Astrocyte (in vitro differentiated cells and primary cell): ENCODE data around the gene NPAS3. TPM values are rescaled to one million over a fixed set of nuclear protein-coding genes. Genes with fewer than 3 reads are reported as not detected.

Source experiments
- DNase-seq: peaks from one replicate; pipeline ENCODE4 v3.0.0-alpha.2; 2010; ENCODE audit warnings: low read depth
- FAIRE-seq: peaks from 2 replicates; lab custom pipeline; 2011; peaks lifted over from hg19 to GRCh38; lab: Jason Lieb, UNC
- H2AFZ ChIP-seq: 2 replicates; pipeline ENCODE4 v1.6.0; 2012; ENCODE audit warnings: low read depth, low read length, inconsistent platforms
- H3K27ac ChIP-seq: 2 replicates; pipeline ENCODE4 v1.5.1; 2011; ENCODE audit warnings: low read depth, low read length, inconsistent platforms
- H3K27me3 ChIP-seq: 2 replicates; pipeline ENCODE4 v1.6.0; 2011; ENCODE audit warnings: low read length, inconsistent platforms; ENCODE audit not compliant: insufficient read depth
- H3K36me3 ChIP-seq: 2 replicates; pipeline ENCODE4 v1.5.1; 2011; ENCODE audit warnings: low read length, inconsistent platforms; ENCODE audit not compliant: insufficient read depth
- H3K4me1 ChIP-seq: 2 replicates; pipeline ENCODE4 v1.5.1; 2011; ENCODE audit warnings: low read length, inconsistent platforms; ENCODE audit not compliant: insufficient read depth
- H3K4me2 ChIP-seq: 2 replicates; pipeline ENCODE4 v1.6.0; 2012; ENCODE audit warnings: low read length, inconsistent platforms
- H3K4me3 ChIP-seq: 2 replicates; pipeline ENCODE4 v1.5.1; 2011; ENCODE audit warnings: low read depth, mild to moderate bottlenecking, low read length, inconsistent platforms; ENCODE audit not compliant: insufficient read depth
- H3K79me2 ChIP-seq: 2 replicates; pipeline ENCODE4 v1.6.0; 2012; ENCODE audit warnings: mild to moderate bottlenecking, low read length, inconsistent platforms; ENCODE audit not compliant: insufficient read depth
- H3K9ac ChIP-seq: 2 replicates; pipeline ENCODE4 v1.6.0; 2012; ENCODE audit warnings: mild to moderate bottlenecking, low read length, inconsistent platforms
- H3K9me3 ChIP-seq: 2 replicates; pipeline ENCODE4 v1.5.1; 2012; ENCODE audit warnings: low read depth, mild to moderate bottlenecking, low read length, inconsistent platforms; ENCODE audit not compliant: insufficient read depth
- H4K20me1 ChIP-seq: 2 replicates; pipeline ENCODE4 v1.6.0; 2012; ENCODE audit warnings: low read length, inconsistent platforms; ENCODE audit not compliant: insufficient read depth
- H3K27ac Mint-ChIP-seq: one replicate; pipeline ENCODE4 v1.8.0; 2021; ENCODE audit warnings: mild to moderate bottlenecking, mixed read lengths; ENCODE audit not compliant: unreplicated experiment
- H3K27me3 Mint-ChIP-seq: one replicate; pipeline ENCODE4 v1.8.0; 2021; ENCODE audit warnings: low read depth, mixed read lengths; ENCODE audit not compliant: unreplicated experiment
- H3K36me3 Mint-ChIP-seq: one replicate; pipeline ENCODE4 v1.8.0; 2021; ENCODE audit warnings: low read depth, mixed read lengths; ENCODE audit not compliant: unreplicated experiment
- H3K4me1 Mint-ChIP-seq: one replicate; pipeline ENCODE4 v1.8.0; 2021; ENCODE audit warnings: low read depth, mixed read lengths; ENCODE audit not compliant: unreplicated experiment
- H3K4me3 Mint-ChIP-seq: one replicate; pipeline ENCODE4 v1.8.0; 2021; ENCODE audit warnings: mild to moderate bottlenecking, moderate library complexity, mixed read lengths; ENCODE audit not compliant: unreplicated experiment
- H3K9me3 Mint-ChIP-seq: one replicate; pipeline ENCODE4 v1.8.0; 2021; ENCODE audit warnings: mild to moderate bottlenecking, mixed read lengths; ENCODE audit not compliant: unreplicated experiment
- CTCF ChIP-seq: IDR thresholded peaks from 2 replicates; pipeline ENCODE4 v1.5.1; 2011; ENCODE audit warnings: low read depth, mild to moderate bottlenecking, inconsistent platforms, low read length, moderate library complexity; ENCODE audit not compliant: insufficient read depth
- EZH2 ChIP-seq: IDR thresholded peaks from 2 replicates; pipeline ENCODE4 v1.6.1; 2012; ENCODE audit warnings: mild to moderate bottlenecking, low read length, inconsistent platforms; ENCODE audit not compliant: insufficient read depth
- total RNA-seq: library from RNA; stranded (reverse); gene quantifications from 2 replicates; pipeline ENCODE4 v1.2.1, GENCODE V29; 2021

Gene NPAS3
- total RNA-seq, 1 donor from 2014 or later: 2.6 TPM

DNA sequence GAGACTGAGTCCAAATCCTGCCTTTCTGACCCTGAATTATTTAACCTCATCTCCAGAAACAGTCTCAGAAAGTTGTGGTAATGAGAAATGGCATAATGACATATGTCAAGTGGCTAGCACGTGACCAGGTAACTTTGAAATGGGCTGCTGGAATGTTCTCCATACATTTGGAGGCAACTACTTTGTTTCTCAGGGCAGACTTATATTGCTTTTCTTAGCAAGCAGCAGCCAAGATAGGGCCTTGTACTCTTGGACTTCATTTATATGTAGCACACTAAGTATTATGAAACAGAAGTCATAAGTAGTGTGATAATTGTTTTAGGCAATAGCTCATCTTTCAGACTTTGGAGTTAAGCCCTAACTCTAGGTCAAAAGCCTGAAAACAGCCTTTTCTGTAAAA, 494.7 kb downstream of the NPAS3 start:
- Histone ChIP-seq H3K27me3 (no peaks in the 10 kb centered on the region), H3K9me3 (no peaks in the 10 kb centered on the region), H4K20me1 (no peaks in the 10 kb centered on the region), H3K9ac (no peak overlapping the region), H3K4me2 (no peak overlapping the region), H3K79me2 (no peaks in the 10 kb centered on the region), H3K36me3 (no peaks in the 10 kb centered on the region), H3K4me3 (no peak overlapping the region), H3K27ac (no peak overlapping the region), H3K4me1 (peaks cover 9% of the 10 kb centered on the region), H2AFZ (no peak overlapping the region)
- DNase-seq: no peak
- Mint-ChIP-seq H3K4me1 (peaks cover 9% of the 10 kb centered on the region), H3K27ac (no peak overlapping the region), H3K4me3 (no peak overlapping the region), H3K36me3 (no peaks in the 10 kb centered on the region), H3K9me3 (no peaks in the 10 kb centered on the region), H3K27me3 (no peaks in the 10 kb centered on the region)
- FAIRE-seq: no peak
- TF ChIP-seq EZH2: no peak
- TF ChIP-seq CTCF: no peak

DNA sequence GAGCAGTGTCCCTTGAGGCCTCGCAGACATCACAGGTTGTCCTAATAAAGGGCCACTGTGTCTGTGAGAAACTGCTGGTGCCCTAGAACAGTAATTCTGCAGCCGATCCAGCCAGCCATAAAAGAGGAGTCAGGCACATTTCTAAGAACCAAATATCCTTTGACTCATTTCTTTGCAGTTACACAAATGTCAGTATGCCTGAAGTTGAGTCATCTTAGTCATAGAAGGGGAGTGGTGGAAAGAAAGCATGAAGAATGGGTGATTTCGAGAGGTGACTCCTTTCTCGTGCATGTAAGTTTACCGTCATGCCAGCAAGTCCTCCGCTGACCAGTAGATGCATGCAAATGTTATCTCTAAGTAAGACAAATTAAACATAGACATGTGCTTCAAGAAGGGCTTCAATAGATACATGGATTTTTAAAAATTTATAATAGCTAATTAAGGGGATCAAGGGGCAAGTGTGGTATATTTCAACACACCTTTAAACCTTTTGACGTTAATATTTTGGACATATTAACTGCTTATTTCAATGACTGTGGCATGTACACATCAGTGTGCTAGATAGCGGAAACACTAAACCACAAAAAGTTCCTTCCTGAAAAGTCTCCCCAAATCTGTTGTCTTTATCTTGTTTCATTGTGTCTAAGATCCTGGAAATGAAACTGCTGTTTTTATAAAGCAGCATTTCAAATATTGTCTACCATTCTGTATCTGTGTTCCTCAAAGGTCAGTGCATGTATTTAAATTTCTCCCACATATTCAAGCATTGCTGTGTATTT, 497.4 kb downstream of the NPAS3 start:
- DNase-seq: peak; percentile 98
- no peaks in the 10 kb centered on the region for H3K9me3 ChIP-seq
- H3K27ac Mint-ChIP-seq: peak overlapping the region; percentile 60
- no peaks in the 10 kb centered on the region for H3K27me3 ChIP-seq
- H3K4me1 Mint-ChIP-seq: peaks cover 9% of the 10 kb centered on the region
- H3K36me3 Mint-ChIP-seq: no peaks in the 10 kb centered on the region
- H3K36me3 ChIP-seq: no peaks in the 10 kb centered on the region
- H3K79me2 ChIP-seq: no peaks in the 10 kb centered on the region
- no peaks in the 10 kb centered on the region for H4K20me1 ChIP-seq
- H3K4me2 ChIP-seq: peak overlapping the region; percentile 34
- no peaks in the 10 kb centered on the region for H3K27me3 Mint-ChIP-seq
- H3K4me3 Mint-ChIP-seq: no peak overlapping the region
- no peaks in the 10 kb centered on the region for H3K9me3 Mint-ChIP-seq
- no peak overlapping the region for H3K27ac ChIP-seq
- TF ChIP-seq EZH2: no peak
- TF ChIP-seq CTCF: no peak
- H3K4me1 ChIP-seq: peaks cover 9% of the 10 kb centered on the region
- no peak overlapping the region for H3K9ac ChIP-seq
- no peak overlapping the region for H2AFZ ChIP-seq
- FAIRE-seq: peak; percentile 60
- no peak overlapping the region for H3K4me3 ChIP-seq

DNA sequence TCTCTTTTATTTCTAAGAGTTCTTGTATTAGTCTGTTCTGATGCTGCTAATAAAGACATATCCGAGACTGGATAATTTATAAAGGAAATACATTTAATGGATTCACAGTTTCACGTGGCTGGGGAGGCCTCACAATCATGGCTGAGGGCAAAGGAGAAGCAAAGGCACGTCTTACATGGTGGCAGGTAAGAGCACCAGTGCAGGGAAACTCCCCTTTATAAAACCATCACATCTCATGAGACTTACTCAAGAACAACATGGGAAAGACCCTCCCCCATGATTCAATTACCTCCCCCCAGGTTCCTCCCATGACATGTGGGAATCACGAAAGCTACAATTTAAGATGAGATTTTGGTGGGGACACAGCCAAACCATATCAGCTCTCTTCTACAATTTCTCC, 503.0 kb downstream of the NPAS3 start:
- H3K27me3 ChIP-seq: no peaks in the 10 kb centered on the region
- FAIRE-seq (no peak), DNase-seq (no peak)
- H3K79me2 ChIP-seq: no peaks in the 10 kb centered on the region
- H3K27ac Mint-ChIP-seq: no peak overlapping the region
- H3K9me3 ChIP-seq: no peaks in the 10 kb centered on the region
- no peak overlapping the region for H3K9ac ChIP-seq
- H4K20me1 ChIP-seq: no peaks in the 10 kb centered on the region
- no peaks in the 10 kb centered on the region for H3K36me3 Mint-ChIP-seq
- no peaks in the 10 kb centered on the region for H3K9me3 Mint-ChIP-seq
- TF ChIP-seq EZH2: no peak
- no peak for TF ChIP-seq CTCF
- H3K27ac ChIP-seq: no peak overlapping the region
- no peaks in the 10 kb centered on the region for H3K36me3 ChIP-seq
- H3K4me3 Mint-ChIP-seq: no peak overlapping the region
- H3K4me3 ChIP-seq: no peak overlapping the region
- H3K27me3 Mint-ChIP-seq: no peaks in the 10 kb centered on the region
- H3K4me1 ChIP-seq: no peaks in the 10 kb centered on the region
- H2AFZ ChIP-seq: no peak overlapping the region
- H3K4me1 Mint-ChIP-seq: no peaks in the 10 kb centered on the region
- H3K4me2 ChIP-seq: no peak overlapping the region
